HG03280 (cell line): ENCODE measurements around the gene RBP3.

Experiments
- ATAC-seq: cut with Tn5 transposase; IDR thresholded peaks from one replicate; pipeline ENCODE4 v1.9.1; 2021; ENCODE audit warnings: mild to moderate bottlenecking, moderate library complexity; ENCODE audit not compliant: unreplicated experiment

Gene RBP3

DNA sequence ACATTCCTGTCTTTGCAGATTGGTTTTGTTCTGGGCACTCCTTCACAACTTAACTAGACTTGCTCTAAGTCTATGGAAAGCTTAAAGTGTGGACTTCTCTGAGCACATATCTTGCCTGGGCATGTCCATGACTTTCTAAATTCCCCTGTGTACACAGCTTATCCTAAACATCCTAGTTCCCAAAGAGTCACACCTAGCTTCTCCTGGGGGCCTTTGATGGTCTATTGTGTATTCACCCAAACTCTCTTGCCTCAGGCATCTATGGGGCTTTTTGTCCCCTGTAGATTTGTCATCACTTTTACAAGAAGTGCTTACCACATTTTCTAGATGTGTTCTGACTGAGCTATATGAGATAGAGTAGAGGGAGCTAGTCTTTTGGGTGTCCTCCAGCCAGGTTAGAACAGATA lies 48.2 kb downstream of the RBP3 start:
- ATAC-seq, result no peak

DNA sequence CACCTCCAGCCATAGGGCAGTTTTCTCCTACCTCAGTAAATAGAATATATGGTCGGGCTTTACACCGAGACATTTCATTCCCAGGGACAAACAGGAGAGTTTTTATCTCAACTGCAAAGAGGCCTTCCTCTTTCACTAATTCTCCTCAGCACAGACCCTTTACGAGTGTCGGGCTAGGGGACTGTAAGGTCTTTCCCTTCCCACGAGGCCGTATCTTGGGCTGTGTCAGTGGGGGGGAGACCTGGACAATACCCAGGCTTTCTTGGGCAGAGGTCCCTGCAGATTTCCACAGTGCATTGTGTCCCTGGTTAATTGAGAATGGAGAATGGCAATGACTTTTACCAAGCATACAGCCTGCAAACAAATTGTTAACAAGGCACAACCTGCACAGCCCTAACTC lies 49.1 kb downstream of the RBP3 start:
- no peak for ATAC-seq

DNA sequence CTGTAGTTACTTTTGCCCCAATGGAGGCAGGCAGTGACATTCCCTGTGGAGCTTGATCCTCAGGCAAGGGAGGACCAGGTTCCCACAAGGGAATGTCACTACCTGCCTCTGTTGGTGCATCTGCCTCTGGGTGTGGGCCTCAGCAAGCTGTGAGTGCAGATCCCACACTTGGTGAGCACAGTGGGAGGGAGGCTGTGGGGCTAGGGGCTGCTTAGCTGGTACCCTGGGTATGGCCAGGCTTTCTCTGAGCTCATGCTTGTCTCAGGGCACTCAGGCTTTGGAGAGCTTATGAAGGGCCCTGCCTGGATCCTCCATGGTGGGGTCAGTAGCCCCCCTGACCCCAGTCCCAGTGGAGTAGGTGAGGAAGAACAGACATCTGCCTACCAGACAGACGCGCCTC lies 52.1 kb downstream of the RBP3 start:
- ATAC-seq, result no peak

DNA sequence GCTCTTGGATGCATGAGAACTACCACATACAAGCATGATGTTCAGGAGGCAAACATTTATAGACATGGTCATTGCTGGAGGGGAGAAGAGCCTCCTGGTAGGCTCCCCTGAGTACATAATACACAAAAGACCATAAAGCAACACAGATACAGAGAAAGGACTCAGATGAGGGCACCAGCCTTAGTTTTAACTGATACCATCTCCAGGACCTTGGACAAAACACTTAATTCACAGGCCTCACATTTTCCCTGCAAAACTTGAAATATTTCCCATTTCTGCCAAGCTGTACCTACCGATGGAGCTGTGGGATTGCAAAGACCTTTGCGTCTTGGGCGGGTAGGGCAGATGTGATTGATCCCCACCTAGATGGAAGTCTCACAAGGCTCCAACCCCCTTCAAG lies 52.6 kb downstream of the RBP3 start:
- ATAC-seq, result no peak

DNA sequence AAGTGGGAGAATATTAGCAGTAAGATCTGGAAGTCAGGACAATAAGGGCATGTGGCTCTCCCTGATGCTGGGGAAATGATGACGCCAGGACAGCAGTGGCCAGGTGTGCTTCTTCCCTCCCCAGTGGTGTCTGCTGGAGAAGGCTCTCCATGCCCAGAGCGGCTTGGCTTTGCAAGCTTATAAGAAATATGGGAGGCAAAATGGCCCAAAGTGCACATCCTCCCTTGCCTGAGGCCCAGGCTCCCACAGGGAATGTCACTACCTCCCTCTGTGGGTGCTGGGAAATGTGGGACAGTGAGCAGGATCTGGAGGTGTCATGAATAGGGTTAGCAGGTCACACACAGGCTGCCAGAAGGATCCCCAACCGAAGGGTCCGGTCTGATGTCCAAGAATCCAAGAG lies 53.0 kb downstream of the RBP3 start:
- ATAC-seq, result no peak

DNA sequence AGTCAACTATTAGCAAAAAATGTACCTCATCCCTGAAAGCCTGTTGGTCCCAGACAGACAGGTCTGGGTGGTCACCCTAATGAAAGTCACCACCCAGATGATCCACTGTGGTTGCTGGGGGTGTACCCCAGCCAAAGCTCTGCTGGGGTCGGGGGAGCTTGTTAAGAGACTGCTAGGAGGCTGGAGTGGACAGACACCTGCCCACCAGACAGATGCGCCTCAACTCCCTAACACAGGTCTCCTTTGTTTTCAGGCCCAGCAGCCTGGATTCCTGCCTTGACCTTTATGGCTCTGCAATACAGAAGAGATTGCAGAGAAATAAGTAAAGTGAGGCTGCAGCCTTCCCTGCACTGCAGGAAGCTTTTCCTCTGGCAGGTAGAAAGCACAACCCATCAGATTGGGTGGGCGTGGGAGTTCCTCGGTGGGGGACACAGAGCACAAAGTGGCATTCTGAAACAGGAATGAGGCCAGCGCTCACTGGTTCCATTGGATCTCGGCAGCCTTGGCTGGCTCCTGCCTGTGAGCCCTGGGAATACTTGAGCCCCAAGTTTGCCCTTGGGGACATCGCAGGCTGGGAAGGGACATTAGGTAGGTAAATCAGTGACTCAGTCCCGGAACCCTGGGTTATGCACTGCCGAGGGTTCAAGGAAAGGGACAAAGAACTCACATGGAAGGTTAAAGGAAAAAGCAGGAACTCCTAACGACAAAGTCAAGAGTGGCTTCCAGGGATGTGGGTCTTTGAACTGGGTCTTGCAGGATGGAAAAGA lies 53.9 kb downstream of the RBP3 start:
- no peak for ATAC-seq

DNA sequence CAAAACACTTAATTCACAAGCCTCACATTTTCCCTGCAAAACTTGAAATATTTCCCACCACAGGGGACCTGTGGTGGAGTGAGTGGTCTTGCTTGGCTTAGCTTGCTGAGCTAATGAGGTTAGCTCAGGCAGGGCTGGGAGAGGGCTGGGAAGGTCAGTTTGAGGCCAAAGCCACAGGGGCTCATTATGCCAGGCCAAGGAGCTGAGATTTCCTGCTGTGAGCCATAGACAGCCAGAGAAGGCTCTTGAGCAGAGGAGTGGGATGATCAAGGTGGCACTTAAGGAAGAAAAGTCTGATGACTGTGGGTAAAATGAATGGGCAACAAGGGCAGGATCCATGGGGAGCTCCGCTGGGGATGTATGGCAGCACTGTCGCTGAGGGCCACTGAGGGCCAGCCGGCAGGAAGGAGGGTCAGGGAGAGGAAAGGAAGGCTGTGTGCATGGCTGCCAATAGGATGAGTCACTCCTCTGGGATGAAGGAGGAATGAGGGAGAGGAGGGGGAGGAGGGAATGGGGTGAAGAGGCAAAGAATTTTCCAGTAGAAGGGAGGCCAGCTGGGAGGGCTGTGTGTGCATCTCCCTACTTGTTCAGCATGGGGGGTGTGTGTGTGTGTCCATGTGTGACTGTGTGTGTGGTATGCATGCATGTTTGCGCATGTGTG lies 54.6 kb downstream of the RBP3 start:
- ATAC-seq, result no peak

DNA sequence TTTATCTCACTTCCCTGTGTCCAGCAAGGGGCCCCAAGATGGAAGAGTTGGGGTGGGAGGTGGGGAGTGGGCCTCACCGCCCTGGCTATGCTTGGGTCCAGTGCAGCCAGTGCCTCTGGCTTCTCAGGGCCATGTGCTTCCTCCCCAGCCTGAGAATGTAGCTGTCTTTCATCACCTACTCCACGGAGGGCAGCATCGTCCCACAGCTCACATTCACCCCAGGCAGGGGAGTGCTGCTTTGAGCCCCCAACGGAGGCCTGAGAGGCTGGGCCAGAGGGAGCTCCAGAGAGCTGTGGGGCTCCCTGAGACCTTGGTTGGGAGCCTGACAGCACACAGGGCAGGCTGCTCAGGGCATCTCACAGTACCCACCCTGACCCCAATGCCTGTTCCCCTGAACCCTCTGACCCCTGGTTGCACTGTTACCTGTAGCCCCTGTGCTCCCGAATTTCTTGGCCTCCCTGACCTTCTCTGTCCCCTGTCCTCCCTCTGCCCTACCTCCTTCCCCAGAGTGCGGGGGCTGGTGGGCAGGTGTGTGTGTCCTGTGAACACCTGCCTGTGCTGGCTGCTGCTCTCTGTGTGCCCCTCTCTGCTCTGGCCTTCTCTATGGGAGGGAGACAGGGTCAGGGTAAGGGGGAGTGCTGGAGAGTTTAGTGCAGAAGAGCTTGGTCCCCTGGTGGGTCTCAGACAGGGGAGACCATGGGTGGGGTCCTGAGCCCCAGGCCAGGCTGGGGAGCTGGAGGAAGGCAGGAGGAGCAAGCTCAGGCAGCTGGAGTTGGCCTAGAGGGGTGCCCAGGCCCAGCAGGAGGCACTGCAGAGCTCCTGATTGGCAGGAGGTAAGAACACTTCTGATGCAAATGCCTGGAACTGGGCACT lies 55.5 kb downstream of the RBP3 start:
- ATAC-seq, result no peak

DNA sequence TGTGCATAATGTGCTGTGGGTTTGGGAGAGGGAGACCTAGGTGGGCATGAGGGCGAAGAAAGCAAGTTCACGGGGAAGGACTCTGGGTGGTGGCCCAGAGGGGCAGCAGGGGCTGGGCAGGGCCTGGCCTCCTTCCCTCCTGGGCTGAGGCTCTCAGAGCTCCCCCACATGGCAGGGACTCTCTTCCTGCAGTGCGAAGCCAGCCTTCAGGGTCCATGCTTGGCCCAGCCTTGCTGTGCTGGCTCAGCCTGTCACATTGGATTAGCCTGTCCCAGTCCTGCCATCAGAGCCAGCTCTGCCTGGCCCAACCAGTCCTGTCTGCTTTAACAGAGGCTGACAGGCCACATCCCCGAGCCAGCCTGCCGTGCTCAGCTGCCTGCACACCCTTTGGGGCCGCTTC lies 56.3 kb downstream of the RBP3 start:
- no peak for ATAC-seq

DNA sequence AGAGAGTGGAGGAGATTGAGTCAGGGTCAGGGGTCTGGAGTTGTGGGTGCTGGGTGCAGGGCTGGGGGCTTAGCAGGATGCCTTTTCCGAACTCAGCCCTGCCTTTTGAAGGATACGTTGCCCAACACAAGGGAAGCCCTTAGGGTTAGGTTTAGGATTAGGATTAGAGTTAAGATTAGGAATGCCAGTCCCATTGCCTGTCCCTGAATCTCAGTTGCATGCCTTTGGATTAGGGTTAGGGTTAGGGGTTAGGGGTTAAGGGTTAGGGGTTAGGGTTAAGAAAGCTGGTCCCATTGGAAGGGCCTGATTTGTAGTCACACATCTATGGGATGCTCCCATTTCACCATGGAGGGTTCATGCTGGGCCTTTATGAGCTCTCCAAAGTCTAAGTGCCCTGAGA lies 56.8 kb downstream of the RBP3 start:
- ATAC-seq, result no peak

DNA sequence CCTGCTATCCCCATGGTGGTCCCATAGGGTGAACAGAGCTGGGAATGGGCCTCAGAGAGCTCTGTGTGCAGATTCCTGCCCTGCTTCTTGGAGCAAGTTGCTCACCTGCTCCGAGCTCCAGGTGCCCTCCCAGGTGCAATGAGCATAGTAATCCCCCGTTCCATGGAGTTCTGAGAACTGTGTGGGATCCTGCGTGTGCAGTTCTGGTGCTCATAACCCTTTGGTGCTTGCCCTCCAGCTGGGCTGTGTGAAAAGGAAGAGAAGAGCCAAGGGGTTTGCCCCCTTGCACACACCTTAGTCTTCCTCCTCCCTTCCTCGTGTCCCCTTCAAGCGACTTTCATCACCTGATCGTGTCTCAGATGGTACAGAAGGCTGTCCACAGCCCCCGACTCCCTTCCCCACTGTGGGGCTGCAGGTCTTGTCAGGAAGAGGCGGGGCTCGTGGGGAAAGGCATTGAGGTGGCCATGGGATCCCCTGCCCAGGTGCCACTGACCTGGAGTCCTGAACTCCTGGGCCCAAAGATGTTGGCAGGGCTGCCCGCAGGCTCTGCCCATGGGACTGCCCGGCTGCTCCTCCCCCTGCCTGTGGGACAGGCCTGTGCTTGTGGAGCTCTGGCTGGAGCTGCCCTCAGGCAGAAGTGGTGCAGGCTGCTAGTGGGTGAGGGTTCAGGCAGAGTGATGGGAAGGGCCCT lies 57.8 kb downstream of the RBP3 start:
- ATAC-seq, result no peak

DNA sequence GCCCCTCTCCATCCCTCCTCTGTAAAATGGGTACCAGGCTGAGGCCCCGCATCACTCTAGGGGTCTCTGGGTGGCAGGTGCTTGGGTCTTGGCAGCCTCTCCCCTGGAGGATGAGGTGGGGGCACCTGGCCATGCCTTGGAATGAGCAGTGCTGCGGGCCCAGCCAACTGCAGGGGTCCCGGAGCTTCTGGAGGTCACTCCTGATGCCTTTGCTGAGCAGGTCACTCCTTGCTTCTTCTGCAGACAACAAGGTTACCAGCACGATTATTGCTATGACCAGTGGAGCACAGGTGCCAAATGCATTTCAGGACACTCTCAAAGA lies 58.3 kb downstream of the RBP3 start:
- ATAC-seq, result no peak

DNA sequence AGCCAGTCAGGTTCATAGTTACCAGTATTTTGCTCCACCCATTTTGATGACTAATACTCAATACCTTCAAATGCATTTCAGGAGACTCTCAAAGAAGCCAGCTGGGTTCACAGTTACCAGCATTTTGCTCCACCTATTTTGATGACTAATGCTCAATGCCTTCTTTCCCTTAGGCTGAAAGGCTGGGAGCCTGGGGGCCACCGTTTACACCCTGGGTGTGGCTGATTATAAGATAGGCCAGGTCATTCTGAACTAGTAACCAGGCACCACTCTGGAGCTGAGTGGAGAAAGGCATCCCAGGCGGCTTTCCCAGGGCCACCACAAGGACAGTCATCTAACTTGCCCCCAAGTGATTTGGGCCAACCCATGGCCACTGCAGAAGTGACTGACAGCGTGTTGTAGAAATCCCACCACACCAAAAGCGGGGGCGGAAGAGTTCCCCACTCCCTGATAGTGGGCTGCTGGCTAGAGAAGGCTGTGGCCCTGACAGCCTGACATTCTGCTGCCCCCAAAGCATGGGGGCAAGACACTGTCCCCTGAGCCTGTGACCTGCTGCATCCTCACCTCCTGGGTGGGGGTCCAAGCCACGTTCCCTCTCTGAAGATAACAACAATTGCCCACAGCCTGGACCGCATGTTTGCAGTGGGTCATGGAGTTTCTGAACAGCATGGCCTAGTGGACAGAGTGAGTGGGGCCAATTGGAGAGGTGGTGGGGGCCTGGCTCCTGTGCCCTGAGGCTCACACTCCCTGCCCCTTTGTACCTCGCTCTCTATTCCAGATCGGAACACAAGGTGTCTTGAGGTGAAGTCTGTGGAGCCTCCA lies 58.9 kb downstream of the RBP3 start:
- ATAC-seq, result no peak
